ENCODE results near the gene TFPI. TPM values are rescaled to one million over a fixed set of nuclear protein-coding genes. Genes with fewer than 3 reads are reported as not detected.

The TFPI gene
- polyA plus RNA-seq (2011; rRNA removed), result 10.9 and 28.2 TPM in 2 replicates
- 9.1 and 13.2 TPM in 2 replicates for polyA minus RNA-seq (2011; rRNA and poly(A)+ RNA removed)

GRCh38 chr2:187554011-187554703, at the start of gene TFPI:
Gene TFPI, minus strand, starts transcription at chr2:187554435. Its CDS starts 50,667 bp downstream, at chr2:187503768.
- ChIA-PET POLR2A (no interaction called here), CTCF (no interaction called here)
- no peak for DNase-seq (ENCODE audit: low read depth)
- TF ChIP-seq, protein P1, sequence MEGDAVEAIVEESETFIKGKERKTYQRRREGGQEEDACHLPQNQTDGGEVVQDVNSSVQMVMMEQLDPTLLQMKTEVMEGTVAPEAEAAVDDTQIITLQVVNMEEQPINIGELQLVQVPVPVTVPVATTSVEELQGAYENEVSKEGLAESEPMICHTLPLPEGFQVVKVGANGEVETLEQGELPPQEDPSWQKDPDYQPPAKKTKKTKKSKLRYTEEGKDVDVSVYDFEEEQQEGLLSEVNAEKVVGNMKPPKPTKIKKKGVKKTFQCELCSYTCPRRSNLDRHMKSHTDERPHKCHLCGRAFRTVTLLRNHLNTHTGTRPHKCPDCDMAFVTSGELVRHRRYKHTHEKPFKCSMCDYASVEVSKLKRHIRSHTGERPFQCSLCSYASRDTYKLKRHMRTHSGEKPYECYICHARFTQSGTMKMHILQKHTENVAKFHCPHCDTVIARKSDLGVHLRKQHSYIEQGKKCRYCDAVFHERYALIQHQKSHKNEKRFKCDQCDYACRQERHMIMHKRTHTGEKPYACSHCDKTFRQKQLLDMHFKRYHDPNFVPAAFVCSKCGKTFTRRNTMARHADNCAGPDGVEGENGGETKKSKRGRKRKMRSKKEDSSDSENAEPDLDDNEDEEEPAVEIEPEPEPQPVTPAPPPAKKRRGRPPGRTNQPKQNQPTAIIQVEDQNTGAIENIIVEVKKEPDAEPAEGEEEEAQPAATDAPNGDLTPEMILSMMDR (IDR thresholded peaks at IDR 0.05; ENCODE audit: insufficient read depth, low read depth, low read length), result no peak
- no peaks in the 10 kb centered on the region for H3K36me3 ChIP-seq (ENCODE audit: control insufficient read depth, insufficient read depth, low read length)
- peak within 1 kb of the TSS; percentile 40 for H3K4me3 ChIP-seq (ENCODE audit: low read depth, low read length)
- H3K27me3 ChIP-seq (ENCODE audit: control insufficient read depth, insufficient read depth, low read length), result no peaks in the 10 kb centered on the region

DNA sequence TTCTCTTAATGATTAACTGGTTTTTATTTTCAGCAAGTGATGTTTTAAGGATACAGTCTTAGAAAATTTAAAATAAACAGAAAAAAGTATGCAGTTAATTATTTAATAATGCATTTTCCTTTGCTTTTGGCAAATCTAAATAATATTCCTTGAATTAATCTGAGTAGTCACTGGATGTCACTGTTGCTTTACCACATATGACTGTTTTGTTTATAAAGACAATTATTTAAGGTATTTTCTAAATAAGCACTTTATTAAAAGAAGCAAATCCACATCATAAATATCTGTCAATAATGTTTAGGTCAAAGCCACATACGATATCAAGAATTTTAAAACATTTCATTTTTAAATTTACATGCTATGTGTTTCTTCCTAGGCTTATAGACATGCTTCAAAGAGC, 40.6 kb upstream of the TFPI start:
- TF ChIP-seq, protein P1 (IDR thresholded peaks at IDR 0.05; ENCODE audit: insufficient read depth, low read depth, low read length), result no peak
- ChIA-PET POLR2A (no interaction called here), CTCF (interaction anchor here (4.5 kb wide), 1 partner anchor 13 kb away, joined by 31 read pairs; no protein-coding TSS in a partner anchor)
- no peaks in the 10 kb centered on the region for H3K27me3 ChIP-seq (ENCODE audit: control insufficient read depth, insufficient read depth, low read length)
- H3K4me3 ChIP-seq (ENCODE audit: low read depth, low read length), result no peak overlapping the region
- no peaks in the 10 kb centered on the region for H3K36me3 ChIP-seq (ENCODE audit: control insufficient read depth, insufficient read depth, low read length)
- no peak for DNase-seq (ENCODE audit: low read depth)

GRCh38 chr2:187593697-187594096, 39.5 kb upstream of the TFPI start:
- H3K36me3 ChIP-seq (ENCODE audit: control insufficient read depth, insufficient read depth, low read length), result no peaks in the 10 kb centered on the region
- DNase-seq (ENCODE audit: low read depth), result no peak
- POLR2A ChIA-PET, result no interaction called here
- H3K4me3 ChIP-seq (ENCODE audit: low read depth, low read length), result no peak overlapping the region
- TF ChIP-seq, protein P1 (IDR thresholded peaks at IDR 0.05; ENCODE audit: insufficient read depth, low read depth, low read length), result no peak
- H3K27me3 ChIP-seq (ENCODE audit: control insufficient read depth, insufficient read depth, low read length), result no peaks in the 10 kb centered on the region
- CTCF ChIA-PET, result interaction anchor here (1.4 to 4.5 kb wide), 2 partner anchors 12 to 94 kb away, joined by 6 to 31 read pairs; no protein-coding TSS in a partner anchor

DNA sequence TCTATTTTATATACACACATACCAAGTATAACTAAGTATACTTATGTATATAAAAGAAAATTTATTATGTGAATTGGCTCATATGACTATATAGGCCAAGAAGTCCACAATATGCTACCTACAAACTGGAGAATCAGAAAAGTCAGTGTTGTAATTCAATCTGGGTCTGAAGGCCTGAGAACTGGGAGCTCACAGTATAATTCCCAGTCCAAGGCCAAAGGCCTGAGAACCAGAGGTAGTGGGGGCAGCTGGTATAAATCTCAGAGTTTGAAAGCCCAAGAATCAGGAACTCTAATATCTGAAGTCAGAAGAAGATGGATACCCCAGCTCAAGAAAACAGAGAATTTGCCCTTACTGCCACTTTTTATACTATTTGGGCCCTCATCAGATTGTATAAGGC, 38.9 kb upstream of the TFPI start:
- TF ChIP-seq, protein P1 (IDR thresholded peaks at IDR 0.05; ENCODE audit: insufficient read depth, low read depth, low read length), result no peak
- Histone ChIP-seq H3K27me3 (ENCODE audit: control insufficient read depth, insufficient read depth, low read length) (no peaks in the 10 kb centered on the region), H3K4me3 (ENCODE audit: low read depth, low read length) (no peak overlapping the region), H3K36me3 (ENCODE audit: control insufficient read depth, insufficient read depth, low read length) (no peaks in the 10 kb centered on the region)
- DNase-seq (ENCODE audit: low read depth), result no peak
- POLR2A ChIA-PET, result no interaction called here
- CTCF ChIA-PET, result interaction anchor here (1.4 to 4.5 kb wide), 2 partner anchors 12 to 93 kb away, joined by 6 to 31 read pairs; no protein-coding TSS in a partner anchor

GRCh38 chr2:187590175-187590574, 35.9 kb upstream of the TFPI start:
- CTCF ChIA-PET, result interaction anchor here (1.6 kb wide), 1 partner anchor 9 kb away, joined by 8 read pairs; no protein-coding TSS in a partner anchor
- DNase-seq (ENCODE audit: low read depth), result no peak
- no peak overlapping the region for H3K4me3 ChIP-seq (ENCODE audit: low read depth, low read length)
- TF ChIP-seq, protein P1 (IDR thresholded peaks at IDR 0.05; ENCODE audit: insufficient read depth, low read depth, low read length), result no peak
- POLR2A ChIA-PET, result no interaction called here
- no peaks in the 10 kb centered on the region for H3K27me3 ChIP-seq (ENCODE audit: control insufficient read depth, insufficient read depth, low read length)
- no peaks in the 10 kb centered on the region for H3K36me3 ChIP-seq (ENCODE audit: control insufficient read depth, insufficient read depth, low read length)
